ENCODE measurements around the gene PARD3B. TPM values are rescaled to one million over a fixed set of nuclear protein-coding genes. Genes with fewer than 3 reads are reported as not detected.

Gene PARD3B
- total RNA-seq, 4 donors from 2014 or later, result 32.6 to 65.7 (median 38.6) TPM

GRCh38 chr2:205078762-205079161, 533.5 kb downstream of the PARD3B start:
- Histone ChIP-seq H3K9me3 (no peaks in the 10 kb centered on the region), H3K4me3 (no peak overlapping the region), H3K36me3 (no peaks in the 10 kb centered on the region), H3K4me1 (no peaks in the 10 kb centered on the region), H3K27me3 (no peaks in the 10 kb centered on the region), H3K27ac (no peak overlapping the region)
- no peak for DNase-seq
- TF ChIP-seq POLR2AphosphoS5 (IDR thresholded peaks at IDR 0.05), result no peak
- in situ Hi-C loops (cut with MboI; ENCODE audit: low pct_ligation_motif_present in 1 of 4, low pct_unique_long_range_greater_than_20kb in 1 of 4, low sequenced_read_pairs in 3 of 4) (no loop called here), intact Hi-C loops (cut with DNase I; ENCODE audit: low total_unique reads) (no loop called here)
- WGBS, 2 donors (ENCODE audit: low coverage in 1 of 2), result 71 to 92% methylated on average over 1 to 6 of the region's 6 CpGs

- Histone ChIP-seq H3K27me3 (no peaks in the 10 kb centered on the region), H3K36me3 (no peaks in the 10 kb centered on the region), H3K27ac (no peak overlapping the region), H3K9me3 (no peaks in the 10 kb centered on the region), H3K4me3 (no peak overlapping the region), H3K4me1 (no peaks in the 10 kb centered on the region)
- no peak for DNase-seq
- in situ Hi-C loops (cut with MboI; ENCODE audit: low pct_ligation_motif_present in 1 of 4, low pct_unique_long_range_greater_than_20kb in 1 of 4, low sequenced_read_pairs in 3 of 4), result no loop called here
- 74 to 89% methylated on average over 2 to 3 of the region's 3 CpGs for WGBS, 2 donors (ENCODE audit: low coverage in 1 of 2)
- TF ChIP-seq CTCF (IDR thresholded peaks at IDR 0.05), result no peak
- TF ChIP-seq EP300 (IDR thresholded peaks at IDR 0.05; ENCODE audit: low read depth), result no peak
- no peak for TF ChIP-seq POLR2AphosphoS5 (IDR thresholded peaks at IDR 0.05)
- intact Hi-C loops (cut with DNase I; ENCODE audit: low total_unique reads), result no loop called here
Observed at GRCh38 chr2:205079173-205079572, 533.9 kb downstream of the PARD3B start.

- Histone ChIP-seq H3K27ac (no peak overlapping the region), H3K9me3 (no peaks in the 10 kb centered on the region), H3K27me3 (no peaks in the 10 kb centered on the region), H3K36me3 (no peaks in the 10 kb centered on the region), H3K4me1 (no peaks in the 10 kb centered on the region), H3K4me3 (no peak overlapping the region)
- 77 to 86% methylated on average over 1 of the region's 1 CpG for WGBS, 2 donors (ENCODE audit: low coverage in 1 of 2)
- intact Hi-C loops (cut with DNase I; ENCODE audit: low total_unique reads) (no loop called here), in situ Hi-C loops (cut with MboI; ENCODE audit: low pct_ligation_motif_present in 1 of 4, low pct_unique_long_range_greater_than_20kb in 1 of 4, low sequenced_read_pairs in 3 of 4) (no loop called here)
- TF ChIP-seq POLR2A (IDR thresholded peaks at IDR 0.05) (no peak), CTCF (IDR thresholded peaks at IDR 0.05) (no peak), POLR2AphosphoS5 (IDR thresholded peaks at IDR 0.05) (no peak), EP300 (IDR thresholded peaks at IDR 0.05; ENCODE audit: low read depth) (no peak)
- DNase-seq, result no peak
Observed at GRCh38 chr2:205086662-205087061, 541.4 kb downstream of the PARD3B start.

GRCh38 chr2:205087862-205088261, 542.6 kb downstream of the PARD3B start:
- no peaks in the 10 kb centered on the region for H3K36me3 ChIP-seq
- H3K4me1 ChIP-seq, result no peaks in the 10 kb centered on the region
- intact Hi-C loops (cut with DNase I; ENCODE audit: low total_unique reads) (no loop called here), in situ Hi-C loops (cut with MboI; ENCODE audit: low pct_ligation_motif_present in 1 of 4, low pct_unique_long_range_greater_than_20kb in 1 of 4, low sequenced_read_pairs in 3 of 4) (no loop called here)
- H3K4me3 ChIP-seq, result no peak overlapping the region
- DNase-seq, result no peak
- 89 to 92% methylated on average over 3 to 4 of the region's 4 CpGs for WGBS, 2 donors (ENCODE audit: low coverage in 1 of 2)
- H3K27ac ChIP-seq, result no peak overlapping the region
- no peaks in the 10 kb centered on the region for H3K27me3 ChIP-seq
- TF ChIP-seq CTCF (IDR thresholded peaks at IDR 0.05), result no peak
- TF ChIP-seq POLR2A (IDR thresholded peaks at IDR 0.05), result no peak
- TF ChIP-seq EP300 (IDR thresholded peaks at IDR 0.05; ENCODE audit: low read depth), result no peak
- TF ChIP-seq POLR2AphosphoS5 (IDR thresholded peaks at IDR 0.05), result no peak
- H3K9me3 ChIP-seq, result no peaks in the 10 kb centered on the region

GRCh38 chr2:205089958-205090357, 544.7 kb downstream of the PARD3B start:
- TF ChIP-seq EP300 (IDR thresholded peaks at IDR 0.05; ENCODE audit: low read depth) (no peak), CTCF (IDR thresholded peaks at IDR 0.05) (no peak)
- intact Hi-C loops (cut with DNase I; ENCODE audit: low total_unique reads), result no loop called here
- Histone ChIP-seq H3K4me1 (no peaks in the 10 kb centered on the region), H3K4me3 (no peak overlapping the region), H3K36me3 (no peaks in the 10 kb centered on the region), H3K9me3 (no peaks in the 10 kb centered on the region), H3K27me3 (no peaks in the 10 kb centered on the region), H3K27ac (no peak overlapping the region)
- in situ Hi-C loops (cut with MboI; ENCODE audit: low pct_ligation_motif_present in 1 of 4, low pct_unique_long_range_greater_than_20kb in 1 of 4, low sequenced_read_pairs in 3 of 4), result no loop called here
- DNase-seq, result no peak
- WGBS, 2 donors (ENCODE audit: low coverage in 1 of 2), result 81 to 93% methylated on average over 2 of the region's 2 CpGs

All from transverse colon (tissue), 4 donors.